Kidney capillary endothelial cell (primary cell): ENCODE measurements around the gene TTC29.
"Not testable (repeated sequence)": the region's sequence is repeated elsewhere in the genome, so short reads cannot be mapped to it uniquely, and the experiment has no call there.

ENCODE experiments used
- DNase-seq: peaks from one replicate; pipeline ENCODE4 v3.0.0-alpha.2; 2018; ENCODE audit warnings: low spot score

Gene TTC29

GRCh38 chr4:146855761-146856160, 89.9 kb downstream of the TTC29 start:
- no peak for DNase-seq

GRCh38 chr4:146852360-146852759, 93.3 kb downstream of the TTC29 start:
- no peak for DNase-seq

- no peak for DNase-seq
These were observed 98.3 kb downstream of the TTC29 start for GRCh38 chr4:146847345-146847744.

- no peak for DNase-seq
These were observed 98.8 kb downstream of the TTC29 start for GRCh38 chr4:146846882-146847281.

- DNase-seq: no peak
These were observed 100.9 kb downstream of the TTC29 start for GRCh38 chr4:146844761-146845160.

GRCh38 chr4:146842876-146843275, 102.8 kb downstream of the TTC29 start:
- no peak for DNase-seq

- DNase-seq: no peak
These were observed 104.9 kb downstream of the TTC29 start for GRCh38 chr4:146840731-146841130.

- DNase-seq: no peak
These were observed 110.6 kb downstream of the TTC29 start for GRCh38 chr4:146835096-146835495.

- DNase-seq: no peak
These were observed 111.2 kb downstream of the TTC29 start for GRCh38 chr4:146834263-146835034.

- DNase-seq: no peak
These were observed 112.1 kb downstream of the TTC29 start for GRCh38 chr4:146833530-146833929.

- DNase-seq: not testable (repeated sequence)
These were observed 122.7 kb downstream of the TTC29 start for GRCh38 chr4:146822980-146823379.

GRCh38 chr4:146814750-146815149, 130.9 kb downstream of the TTC29 start:
- no peak for DNase-seq

GRCh38 chr4:146795711-146796110, 150.0 kb downstream of the TTC29 start:
- no peak for DNase-seq

GRCh38 chr4:146793727-146794126, 151.9 kb downstream of the TTC29 start:
- DNase-seq: no peak

GRCh38 chr4:146791439-146791838, 154.2 kb downstream of the TTC29 start:
- no peak for DNase-seq

GRCh38 chr4:146790515-146790914, 155.1 kb downstream of the TTC29 start:
- peak; percentile 5 for DNase-seq

- no peak for DNase-seq
These were observed 157.9 kb downstream of the TTC29 start for GRCh38 chr4:146787731-146788130.

GRCh38 chr4:146776691-146777090, 169.0 kb downstream of the TTC29 start:
- DNase-seq: no peak

GRCh38 chr4:146763560-146763959, 182.1 kb downstream of the TTC29 start:
- DNase-seq: no peak

GRCh38 chr4:146762016-146762415, 183.6 kb downstream of the TTC29 start:
- DNase-seq: no peak

- DNase-seq: no peak
These were observed 203.2 kb downstream of the TTC29 start for GRCh38 chr4:146742416-146742815.

GRCh38 chr4:146739182-146739581, 206.5 kb downstream of the TTC29 start:
- no peak for DNase-seq

GRCh38 chr4:146723519-146723918, 222.1 kb downstream of the TTC29 start:
- DNase-seq: not testable (repeated sequence)

GRCh38 chr4:146709956-146710355, 235.7 kb downstream of the TTC29 start:
- DNase-seq: no peak
